H9 (cell line): ENCODE measurements around the gene AFDN. TPM values are rescaled to one million over a fixed set of nuclear protein-coding genes. Genes with fewer than 3 reads are reported as not detected.

Experiments used
- DNase-seq: peaks from one replicate; pipeline ENCODE4 v3.0.0-alpha.2; 2017
- H2AFZ ChIP-seq: one replicate; pipeline ENCODE4 v1.6.1; 2013; ENCODE audit warnings: mild to moderate bottlenecking, low read length, control low read depth, moderate library complexity
- H2AK5ac ChIP-seq: 2 replicates; pipeline ENCODE4 v1.6.1; 2013; ENCODE audit warnings: low read length, control low read depth, mixed read lengths; ENCODE audit not compliant: insufficient read length
- H2BK120ac ChIP-seq: one replicate; pipeline ENCODE4 v1.6.1; 2013; ENCODE audit warnings: low read depth, mild to moderate bottlenecking, low read length, control low read depth, inconsistent platforms; ENCODE audit not compliant: poor library complexity, severe bottlenecking
- H2BK12ac ChIP-seq: 2 replicates; pipeline ENCODE4 v1.6.1; 2013; ENCODE audit warnings: low read length, control low read depth, mixed read lengths, low read depth; ENCODE audit not compliant: insufficient read length
- H2BK15ac ChIP-seq: 2 replicates; pipeline ENCODE4 v1.6.1; 2013; ENCODE audit warnings: low read depth, low read length, control low read depth
- H2BK20ac ChIP-seq: one replicate; pipeline ENCODE4 v1.6.1; 2013; ENCODE audit warnings: low read depth, mild to moderate bottlenecking, low read length, control low read depth, inconsistent platforms; ENCODE audit not compliant: poor library complexity, severe bottlenecking
- H2BK5ac ChIP-seq: 2 replicates; pipeline ENCODE4 v1.6.1; 2013; ENCODE audit warnings: low read length, control low read depth, mixed read lengths; ENCODE audit not compliant: insufficient read length
- H3K14ac ChIP-seq: 2 replicates; pipeline ENCODE4 v1.6.1; 2013; ENCODE audit warnings: low read length, control low read depth; ENCODE audit not compliant: insufficient read depth
- H3K18ac ChIP-seq: 2 replicates; pipeline ENCODE4 v1.6.1; 2013; ENCODE audit warnings: low read depth, mild to moderate bottlenecking, mixed read lengths, low read length, control low read depth; ENCODE audit not compliant: insufficient read length
- H3K23ac ChIP-seq: 2 replicates; pipeline ENCODE4 v1.6.1; 2013; ENCODE audit warnings: low read length, control low read depth, mixed read lengths, low read depth; ENCODE audit not compliant: insufficient read length
- H3K23me2 ChIP-seq: 2 replicates; pipeline ENCODE4 v1.6.1; 2013; ENCODE audit warnings: low read depth, mild to moderate bottlenecking, mixed read lengths, low read length, control low read depth; ENCODE audit not compliant: insufficient read length, poor library complexity, severe bottlenecking
- H3K27ac ChIP-seq: 2 replicates; pipeline ENCODE4 v1.5.1; 2013; ENCODE audit warnings: low read length, control low read depth, mixed read lengths, low read depth; ENCODE audit not compliant: insufficient read length
- H3K27me3 ChIP-seq: 2 replicates; pipeline ENCODE4 v1.6.1; 2013; ENCODE audit warnings: low read length, control low read depth, inconsistent platforms; ENCODE audit not compliant: insufficient read depth
- H3K4ac ChIP-seq: 2 replicates; pipeline ENCODE4 v1.6.1; 2013; ENCODE audit warnings: low read depth, mild to moderate bottlenecking, control low read depth, inconsistent platforms, low read length, moderate library complexity
- H3K4me1 ChIP-seq: 2 replicates; pipeline ENCODE4 v1.6.1; 2013; ENCODE audit warnings: low read length, control low read depth, inconsistent platforms; ENCODE audit not compliant: insufficient read depth
- H3K4me2 ChIP-seq: 2 replicates; pipeline ENCODE4 v1.6.1; 2013; ENCODE audit warnings: low read length, control low read depth, mixed read lengths; ENCODE audit not compliant: insufficient read length, insufficient read depth
- H3K56ac ChIP-seq: 2 replicates; pipeline ENCODE4 v1.6.1; 2013; ENCODE audit warnings: low read depth, mild to moderate bottlenecking, mixed read lengths, low read length, control low read depth; ENCODE audit not compliant: insufficient read length
- H3K79me1 ChIP-seq: 2 replicates; pipeline ENCODE4 v1.6.1; 2013; ENCODE audit warnings: low read depth, mild to moderate bottlenecking, moderate library complexity, low read length, control low read depth, inconsistent platforms; ENCODE audit not compliant: insufficient read depth, poor library complexity, severe bottlenecking
- H3K79me2 ChIP-seq: 2 replicates; pipeline ENCODE4 v1.6.1; 2013; ENCODE audit warnings: low read length, control low read depth, inconsistent platforms; ENCODE audit not compliant: insufficient read depth
- H3K9ac ChIP-seq: 2 replicates; pipeline ENCODE4 v1.6.1; 2013; ENCODE audit warnings: low read length, control low read depth, mixed read lengths; ENCODE audit not compliant: insufficient read length; ENCODE audit errors: extremely low read depth
- H3K9me3 ChIP-seq: one replicate; pipeline ENCODE4 v1.6.1; 2013; ENCODE audit warnings: low read depth, low read length, inconsistent platforms; ENCODE audit not compliant: control insufficient read depth
- H3T11ph ChIP-seq: one replicate; pipeline ENCODE4 v1.6.1; 2013; ENCODE audit warnings: mild to moderate bottlenecking, low read length, control low read depth, inconsistent platforms
- H4K20me1 ChIP-seq: one replicate; pipeline ENCODE4 v1.6.1; 2013; ENCODE audit not compliant: control insufficient read depth, insufficient read length, insufficient read depth
- H4K5ac ChIP-seq: 2 replicates; pipeline ENCODE4 v1.6.1; 2013; ENCODE audit warnings: low read depth, mild to moderate bottlenecking, mixed read lengths, low read length, control low read depth; ENCODE audit not compliant: insufficient read length
- H4K8ac ChIP-seq: replicated peaks from 2 replicates; pipeline ENCODE4 v1.6.1; 2013; ENCODE audit warnings: low read length, control low read depth, mixed read lengths, low read depth; ENCODE audit not compliant: insufficient read length
- H4K91ac ChIP-seq: 2 replicates; pipeline ENCODE4 v1.6.1; 2013; ENCODE audit warnings: low read depth, mild to moderate bottlenecking, moderate library complexity, mixed read lengths, low read length, control low read depth; ENCODE audit not compliant: insufficient read length
- H3K27ac Mint-ChIP-seq, 3 experiments: 2 replicates in 2 of 3; 3 replicates in 1 of 3; pipeline ENCODE4 v1.8.0; 2020 to 2021; ENCODE audit warnings: mixed read lengths in 3 of 3, mild to moderate bottlenecking in 1 of 3, moderate library complexity in 1 of 3
- H3K27me3 Mint-ChIP-seq: 2 replicates; pipeline ENCODE4 v1.8.0; 2021; ENCODE audit warnings: low read depth, mild to moderate bottlenecking, moderate library complexity, mixed read lengths
- H3K36me3 Mint-ChIP-seq, 3 experiments: 2 replicates in 2 of 3; 3 replicates in 1 of 3; pipeline ENCODE4 v1.8.0; 2020 to 2021; ENCODE audit warnings: low read depth in 3 of 3, mixed read lengths in 3 of 3; ENCODE audit not compliant: insufficient read depth in 1 of 3
- H3K4me1 Mint-ChIP-seq, 2 experiments: 2 replicates each; pipeline ENCODE4 v1.8.0; 2020; ENCODE audit warnings: mixed read lengths in 2 of 2
- H3K4me3 Mint-ChIP-seq, 2 experiments: 2 replicates in 1 of 2; 3 replicates in 1 of 2; pipeline ENCODE4 v1.8.0; 2020 to 2021; ENCODE audit warnings: mild to moderate bottlenecking in 2 of 2, mixed read lengths in 2 of 2, moderate library complexity in 1 of 2
- H3K9me3 Mint-ChIP-seq, 2 experiments: 2 replicates in 1 of 2; 3 replicates in 1 of 2; pipeline ENCODE4 v1.8.0; 2020; ENCODE audit warnings: mild to moderate bottlenecking in 2 of 2, mixed read lengths in 2 of 2, moderate library complexity in 1 of 2
- WGBS: extraction: QIAGEN DNeasy Blood & Tissue Kit; methylation state at CpG from one replicate; pipeline ENCODE4 v1.1.7; 2013; ENCODE audit warnings: missing lambda C conversion rate, low lambda C conversion rate, mixed read lengths; ENCODE audit not compliant: insufficient read length; ENCODE audit errors: extremely low coverage; 5-methylcytosine and 5-hydroxymethylcytosine counted together
- total RNA-seq: library from RNA; stranded (reverse); gene quantifications from 2 replicates; pipeline ENCODE4 v1.2.1, GENCODE V29; 2021
- TF ChIP-seq, protein P1 (sequence below): fragments of 200-600 bp; sonication (generic); conservative IDR thresholded peaks from 3 replicates; pipeline ENCODE4 v1.8.0; 2021; ENCODE audit warnings: antibody characterized with exemption, mild to moderate bottlenecking

Gene AFDN
- total RNA-seq, 1 experiment from 2014 or later = 157 TPM

DNA sequence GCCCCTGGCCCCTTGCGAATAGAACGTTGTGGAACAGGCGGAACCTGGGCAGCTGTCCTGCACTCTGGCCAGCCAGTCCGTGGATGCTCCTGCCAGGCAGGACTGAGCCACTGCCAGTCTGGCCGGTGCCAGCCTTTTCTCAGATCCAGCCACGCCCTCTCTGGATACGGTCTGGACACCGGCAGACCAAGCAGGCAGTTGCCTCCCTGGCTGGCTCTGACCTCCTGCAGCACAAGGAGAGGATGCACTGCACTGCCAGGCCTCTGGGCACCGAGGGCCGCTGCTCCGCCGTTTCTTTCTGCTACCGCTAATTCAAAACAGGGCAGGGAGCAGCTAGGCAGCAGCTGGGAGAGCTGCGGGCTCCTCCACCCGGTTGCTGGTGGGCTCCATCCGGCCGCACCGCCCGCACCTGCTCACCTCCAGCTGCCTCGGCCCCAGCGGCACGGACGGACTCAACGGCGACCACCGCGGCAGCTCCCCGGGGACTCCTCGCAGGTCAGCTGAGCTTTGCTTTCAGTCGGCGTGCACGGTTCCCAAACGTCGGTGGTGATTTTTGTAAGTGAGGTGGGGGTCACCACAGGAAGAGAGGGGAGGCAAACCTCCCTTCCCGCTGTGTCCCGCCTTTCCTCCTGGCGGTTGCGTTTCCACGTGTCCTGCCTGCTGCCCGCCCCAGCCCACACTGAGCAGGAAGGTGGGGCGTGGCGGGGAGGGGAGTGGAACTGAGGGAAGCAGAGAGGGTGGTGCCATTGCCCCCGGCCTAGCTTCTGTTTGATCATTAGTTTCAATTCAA lies 30.3 kb upstream of the AFDN start:
- no peak overlapping the region for H3K27ac Mint-ChIP-seq
- no peak overlapping the region for H3K9ac ChIP-seq
- no peaks in the 10 kb centered on the region for H3K36me3 Mint-ChIP-seq

More for the DNA sequence above, 30.3 kb upstream of the AFDN start:
- Histone ChIP-seq H3K23me2 (no peaks in the 10 kb centered on the region), H2AFZ (no peak overlapping the region), H3K79me2 (no peaks in the 10 kb centered on the region), H3T11ph (no peak overlapping the region), H3K4ac (no peak overlapping the region), H2BK15ac (no peak overlapping the region), H4K8ac (no peak overlapping the region), H3K9me3 (no peaks in the 10 kb centered on the region), H2AK5ac (no peak overlapping the region), H3K27ac (no peak overlapping the region), H4K91ac (no peak overlapping the region), H2BK5ac (no peak overlapping the region), H2BK20ac (no peak overlapping the region), H3K56ac (no peak overlapping the region), H3K27me3 (no peaks in the 10 kb centered on the region), H2BK12ac (no peak overlapping the region), H4K20me1 (no peaks in the 10 kb centered on the region), H3K14ac (no peak overlapping the region), H3K23ac (no peak overlapping the region), H2BK120ac (no peak overlapping the region), H3K79me1 (no peaks in the 10 kb centered on the region), H3K18ac (no peak overlapping the region), H3K4me1 (no peaks in the 10 kb centered on the region), H4K5ac (no peak overlapping the region), H3K4me2 (no peak overlapping the region)
- TF ChIP-seq, protein P1, sequence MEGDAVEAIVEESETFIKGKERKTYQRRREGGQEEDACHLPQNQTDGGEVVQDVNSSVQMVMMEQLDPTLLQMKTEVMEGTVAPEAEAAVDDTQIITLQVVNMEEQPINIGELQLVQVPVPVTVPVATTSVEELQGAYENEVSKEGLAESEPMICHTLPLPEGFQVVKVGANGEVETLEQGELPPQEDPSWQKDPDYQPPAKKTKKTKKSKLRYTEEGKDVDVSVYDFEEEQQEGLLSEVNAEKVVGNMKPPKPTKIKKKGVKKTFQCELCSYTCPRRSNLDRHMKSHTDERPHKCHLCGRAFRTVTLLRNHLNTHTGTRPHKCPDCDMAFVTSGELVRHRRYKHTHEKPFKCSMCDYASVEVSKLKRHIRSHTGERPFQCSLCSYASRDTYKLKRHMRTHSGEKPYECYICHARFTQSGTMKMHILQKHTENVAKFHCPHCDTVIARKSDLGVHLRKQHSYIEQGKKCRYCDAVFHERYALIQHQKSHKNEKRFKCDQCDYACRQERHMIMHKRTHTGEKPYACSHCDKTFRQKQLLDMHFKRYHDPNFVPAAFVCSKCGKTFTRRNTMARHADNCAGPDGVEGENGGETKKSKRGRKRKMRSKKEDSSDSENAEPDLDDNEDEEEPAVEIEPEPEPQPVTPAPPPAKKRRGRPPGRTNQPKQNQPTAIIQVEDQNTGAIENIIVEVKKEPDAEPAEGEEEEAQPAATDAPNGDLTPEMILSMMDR = no peak
- Mint-ChIP-seq H3K4me3 (no peak overlapping the region), H3K4me1 (peaks cover 15 to 25% of the 10 kb centered on the region in 2 experiments), H3K9me3 (no peaks in the 10 kb centered on the region; a peak in 1 of 5 replicates), H3K27me3 (peaks cover 1% of the 10 kb centered on the region)
- WGBS = no CpG with 5 or more reads among the region's 43 CpGs
- DNase-seq = peak; percentile 70
